ENCODE results near the gene ATXN1L.

Gene ATXN1L

GRCh38 chr16:71848622-71849021, 2.8 kb downstream of the ATXN1L start:
- TF ChIP-seq, protein P1, sequence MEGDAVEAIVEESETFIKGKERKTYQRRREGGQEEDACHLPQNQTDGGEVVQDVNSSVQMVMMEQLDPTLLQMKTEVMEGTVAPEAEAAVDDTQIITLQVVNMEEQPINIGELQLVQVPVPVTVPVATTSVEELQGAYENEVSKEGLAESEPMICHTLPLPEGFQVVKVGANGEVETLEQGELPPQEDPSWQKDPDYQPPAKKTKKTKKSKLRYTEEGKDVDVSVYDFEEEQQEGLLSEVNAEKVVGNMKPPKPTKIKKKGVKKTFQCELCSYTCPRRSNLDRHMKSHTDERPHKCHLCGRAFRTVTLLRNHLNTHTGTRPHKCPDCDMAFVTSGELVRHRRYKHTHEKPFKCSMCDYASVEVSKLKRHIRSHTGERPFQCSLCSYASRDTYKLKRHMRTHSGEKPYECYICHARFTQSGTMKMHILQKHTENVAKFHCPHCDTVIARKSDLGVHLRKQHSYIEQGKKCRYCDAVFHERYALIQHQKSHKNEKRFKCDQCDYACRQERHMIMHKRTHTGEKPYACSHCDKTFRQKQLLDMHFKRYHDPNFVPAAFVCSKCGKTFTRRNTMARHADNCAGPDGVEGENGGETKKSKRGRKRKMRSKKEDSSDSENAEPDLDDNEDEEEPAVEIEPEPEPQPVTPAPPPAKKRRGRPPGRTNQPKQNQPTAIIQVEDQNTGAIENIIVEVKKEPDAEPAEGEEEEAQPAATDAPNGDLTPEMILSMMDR (IDR thresholded peaks at IDR 0.05; ENCODE audit: unreplicated experiment in 3 of 3): no peak
- H3K27ac Mint-ChIP-seq: no peak overlapping the region
- peaks cover 30% of the 10 kb centered on the region for H3K36me3 Mint-ChIP-seq (ENCODE audit: low read depth)
- peaks cover 3% of the 10 kb centered on the region for H3K27me3 Mint-ChIP-seq (ENCODE audit: low read depth)
- H3K9me3 Mint-ChIP-seq: no peaks in the 10 kb centered on the region
- H3K4me1 Mint-ChIP-seq: peaks cover 15% of the 10 kb centered on the region
- H3K4me3 Mint-ChIP-seq: peak overlapping the region in 2 of 3 experiments; percentile 9 to 19

DNA sequence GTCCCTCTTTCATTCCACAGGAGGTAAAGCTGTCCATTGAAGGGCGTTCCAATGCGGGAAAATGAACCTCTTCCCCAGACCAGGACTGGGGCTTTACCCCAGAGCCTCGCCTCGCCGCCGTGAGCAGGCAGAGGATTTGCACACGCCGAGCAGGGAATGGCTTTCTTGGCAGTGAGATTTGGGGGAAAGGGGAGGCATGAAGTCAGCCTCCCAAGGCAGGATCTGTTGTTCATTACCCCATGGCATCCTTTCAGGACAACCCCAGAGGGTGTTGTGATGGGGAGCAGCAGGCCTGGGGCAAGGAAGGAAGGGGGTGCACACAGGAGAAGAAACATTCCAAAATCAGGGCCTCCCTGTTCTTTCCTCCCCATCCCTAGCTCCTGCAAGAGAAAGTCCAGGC, 6.0 kb downstream of the ATXN1L start:
- no peak overlapping the region for H3K27ac Mint-ChIP-seq
- peaks cover 10% of the 10 kb centered on the region for H3K4me1 Mint-ChIP-seq
- peaks cover 51% of the 10 kb centered on the region for H3K36me3 Mint-ChIP-seq (ENCODE audit: low read depth)
- no peak overlapping the region for H3K4me3 Mint-ChIP-seq
- TF ChIP-seq, protein P1 (IDR thresholded peaks at IDR 0.05; ENCODE audit: unreplicated experiment in 3 of 3): no peak
- no peaks in the 10 kb centered on the region for H3K9me3 Mint-ChIP-seq
- peaks cover 3% of the 10 kb centered on the region for H3K27me3 Mint-ChIP-seq (ENCODE audit: low read depth)

DNA sequence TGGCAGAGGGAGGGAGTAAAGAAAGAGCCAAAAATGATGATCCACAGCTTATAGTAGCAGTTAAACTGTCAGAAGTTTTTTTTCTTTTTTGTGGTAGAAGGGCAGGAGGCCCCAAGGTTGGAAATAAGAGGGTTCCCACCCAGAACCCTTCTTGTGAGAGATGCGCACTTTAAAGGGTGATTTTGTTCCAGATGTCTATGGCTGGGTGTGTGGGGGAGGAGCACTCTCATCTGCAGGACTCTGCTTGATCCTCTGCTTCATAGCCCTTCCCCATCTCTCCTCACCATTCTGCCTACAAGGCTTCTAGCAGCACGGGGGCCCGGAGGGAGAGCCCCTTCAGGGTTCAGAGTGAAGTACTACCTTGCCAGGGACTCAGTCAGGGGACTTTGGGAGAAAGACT, 6.4 kb downstream of the ATXN1L start:
- Mint-ChIP-seq H3K4me3 (no peak overlapping the region), H3K27me3 (ENCODE audit: low read depth) (peaks cover 3% of the 10 kb centered on the region), H3K36me3 (ENCODE audit: low read depth) (peaks cover 51% of the 10 kb centered on the region), H3K27ac (no peak overlapping the region), H3K9me3 (no peaks in the 10 kb centered on the region), H3K4me1 (peaks cover 6% of the 10 kb centered on the region)
- TF ChIP-seq, protein P1 (IDR thresholded peaks at IDR 0.05; ENCODE audit: unreplicated experiment in 3 of 3): no peak

DNA sequence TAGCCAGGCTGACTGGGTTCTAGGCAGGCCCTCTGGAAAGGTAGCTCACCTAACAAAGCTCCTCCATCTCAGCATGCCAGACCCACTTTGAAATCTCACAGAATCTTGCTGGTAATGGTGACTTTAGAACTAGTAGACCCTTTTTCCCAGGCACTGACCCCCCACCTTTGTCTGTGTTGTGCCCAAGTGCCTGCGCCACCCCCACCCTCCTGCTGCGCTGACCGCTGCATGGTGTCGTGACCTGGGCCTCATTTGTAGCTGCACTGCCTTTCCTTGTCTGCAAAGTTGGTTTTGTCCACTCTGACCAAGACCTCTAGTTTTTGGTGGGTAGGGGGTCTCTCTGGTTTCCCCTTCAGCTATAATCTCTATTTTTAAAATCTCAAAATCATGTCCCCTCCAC, 6.8 kb downstream of the ATXN1L start:
- H3K4me3 Mint-ChIP-seq: no peak overlapping the region
- H3K27me3 Mint-ChIP-seq (ENCODE audit: low read depth): peaks cover 3% of the 10 kb centered on the region
- H3K36me3 Mint-ChIP-seq (ENCODE audit: low read depth): peaks cover 55% of the 10 kb centered on the region
- H3K27ac Mint-ChIP-seq: no peak overlapping the region
- H3K4me1 Mint-ChIP-seq: peaks cover 2% of the 10 kb centered on the region
- no peaks in the 10 kb centered on the region for H3K9me3 Mint-ChIP-seq
- TF ChIP-seq, protein P1 (IDR thresholded peaks at IDR 0.05; ENCODE audit: unreplicated experiment in 3 of 3): no peak

DNA sequence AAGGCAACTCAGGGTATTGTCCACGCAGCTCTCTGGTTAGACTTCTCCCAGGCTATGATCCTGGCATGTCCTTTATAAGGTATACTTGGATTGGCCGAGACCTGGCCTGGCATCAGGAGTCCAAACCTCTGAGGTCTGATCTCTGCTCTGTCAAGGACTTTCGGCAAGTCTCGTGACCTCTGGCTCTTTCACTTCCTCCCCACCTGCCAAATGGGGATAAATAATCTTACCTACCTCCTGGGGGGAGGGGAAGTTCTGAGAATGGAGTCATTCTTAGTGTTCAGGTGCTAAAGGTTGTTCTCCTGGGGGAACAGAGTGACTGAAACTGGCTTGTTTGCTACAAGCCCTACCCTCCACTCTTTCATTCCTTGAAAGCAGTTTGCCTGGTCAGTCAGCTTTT, 7.6 kb downstream of the ATXN1L start:
- H3K27me3 Mint-ChIP-seq (ENCODE audit: low read depth): peaks cover 3% of the 10 kb centered on the region
- TF ChIP-seq, protein P1 (IDR thresholded peaks at IDR 0.05; ENCODE audit: unreplicated experiment in 3 of 3): no peak
- H3K9me3 Mint-ChIP-seq: no peaks in the 10 kb centered on the region
- peaks cover 52% of the 10 kb centered on the region for H3K36me3 Mint-ChIP-seq (ENCODE audit: low read depth)
- H3K4me3 Mint-ChIP-seq: no peak overlapping the region
- H3K4me1 Mint-ChIP-seq: no peaks in the 10 kb centered on the region
- no peak overlapping the region for H3K27ac Mint-ChIP-seq

- Mint-ChIP-seq H3K4me1 (peaks cover 5% of the 10 kb centered on the region), H3K4me3 (no peak overlapping the region), H3K27me3 (ENCODE audit: low read depth) (peaks cover 3% of the 10 kb centered on the region), H3K27ac (no peak overlapping the region), H3K36me3 (ENCODE audit: low read depth) (peaks cover 52% of the 10 kb centered on the region), H3K9me3 (no peaks in the 10 kb centered on the region)
- TF ChIP-seq, protein P1 (IDR thresholded peaks at IDR 0.05; ENCODE audit: unreplicated experiment in 3 of 3): no peak
Measured at GRCh38 chr16:71854369-71854948, 8.7 kb downstream of the ATXN1L start.
